CD4-positive, alpha-beta T cell (primary cell): ENCODE results near the gene RGS7BP. TPM values are rescaled to one million over a fixed set of nuclear protein-coding genes. Genes with fewer than 3 reads are reported as not detected.

Experiments used
- ATAC-seq: fragments of 200-7000 bp; cut with Tn5 transposase; one replicate; pipeline ENCODE4 v1.10.0; 2022; ENCODE audit warnings: mild to moderate bottlenecking; ENCODE audit not compliant: poor library complexity
- CTCF ChIA-PET: fragments of 350-600 bp; sonication (Branson Sonifier 250); formaldehyde crosslinking; loops from one replicate; lab custom pipeline; 2021; ENCODE audit warnings: antibody characterized with exemption, inconsistent platforms; lab: Charles Lee
- POLR2A ChIA-PET: fragments of 350-600 bp; sonication (Branson Sonifier 250); formaldehyde crosslinking; loops from one replicate; lab custom pipeline; 2021; ENCODE audit warnings: antibody characterized with exemption, inconsistent platforms; lab: Charles Lee
- DNase-seq, 14 experiments: peaks; one replicate each; pipeline ENCODE4 v3.0.0-alpha.2; 2013 to 2020; ENCODE audit warnings: mixed read lengths in 2 of 14
- H3K27ac ChIP-seq, 2 donors: one replicate each; pipeline versions ENCODE4 v1.5.1 to v1.7.0; 2013; ENCODE audit warnings: low read length in 2 of 2, low read depth in 1 of 2, mild to moderate bottlenecking in 1 of 2
- H3K27me3 ChIP-seq, 2 experiments: 1 replicate in 1 of 2; 2 replicates in 1 of 2; pipeline versions ENCODE4 v1.6.1 to v1.7.0; 2013; ENCODE audit warnings: low read length in 2 of 2, control low read depth in 1 of 2, mild to moderate bottlenecking in 1 of 2, moderate library complexity in 1 of 2; ENCODE audit not compliant: insufficient read depth in 2 of 2, control insufficient read depth in 1 of 2
- H3K36me3 ChIP-seq: one replicate; pipeline ENCODE4 v1.6.1; 2013; ENCODE audit warnings: low read length, control low read depth; ENCODE audit not compliant: insufficient read depth
- H3K4me1 ChIP-seq: one replicate; pipeline ENCODE4 v1.6.1; 2013; ENCODE audit warnings: low read length, control low read depth; ENCODE audit not compliant: insufficient read depth
- H3K4me3 ChIP-seq: one replicate; pipeline ENCODE4 v1.5.1; 2013; ENCODE audit warnings: mild to moderate bottlenecking, low read length, moderate library complexity
- H3K9me3 ChIP-seq, 2 experiments: 1 replicate in 1 of 2; 2 replicates in 1 of 2; pipeline versions ENCODE4 v1.6.1 to v1.7.0; 2013; ENCODE audit warnings: low read length in 2 of 2, mild to moderate bottlenecking in 2 of 2, control low read depth in 1 of 2, moderate library complexity in 1 of 2; ENCODE audit not compliant: control insufficient read depth in 1 of 2, insufficient read depth in 1 of 2
- H3K27ac Mint-ChIP-seq: one replicate; pipeline ENCODE4 v1.8.0; 2020; ENCODE audit warnings: mixed read lengths
- H3K27me3 Mint-ChIP-seq: one replicate; pipeline ENCODE4 v1.8.0; 2021; ENCODE audit warnings: mixed read lengths
- H3K36me3 Mint-ChIP-seq: one replicate; pipeline ENCODE4 v1.8.0; 2021; ENCODE audit warnings: low read depth, mixed read lengths
- H3K4me1 Mint-ChIP-seq: one replicate; pipeline ENCODE4 v1.8.0; 2021; ENCODE audit warnings: low read depth, mixed read lengths
- H3K4me3 Mint-ChIP-seq: one replicate; pipeline ENCODE4 v1.8.0; 2020; ENCODE audit warnings: mild to moderate bottlenecking, mixed read lengths
- H3K9me3 Mint-ChIP-seq: one replicate; pipeline ENCODE4 v1.8.0; 2020; ENCODE audit warnings: mixed read lengths
- CTCF ChIP-seq: fragments of 200-600 bp; IDR thresholded peaks from one replicate; pipeline ENCODE4 v1.8.0; 2022; ENCODE audit warnings: antibody characterized with exemption, mild to moderate bottlenecking
- intact Hi-C, 2 experiments: fragments of 100-400 bp; cut with DNase I in 1 of 2; cut with micrococcal nuclease in 1 of 2; formaldehyde crosslinking; loops; one replicate each; pipeline versions ENCODE4 v1.15.1 to v1.9.0; 2023 to 2025; cut with DNase I, micrococcal nuclease
- total RNA-seq, 174 experiments: library from RNA in 2 of 174; stranded (reverse) in 2 of 174; gene quantifications; one replicate each; pipeline ENCODE4 v1.2.3 and lab custom pipeline; 2021 to 2026

The RGS7BP gene
- total RNA-seq, 2 experiments from 2014 or later: not detected

- Histone ChIP-seq H3K4me3 (no peak overlapping the region), H3K27me3 (peaks cover 25 to 39% of the 10 kb centered on the region in 2 experiments), H3K36me3 (no peaks in the 10 kb centered on the region), H3K9me3 (peaks cover 0 to 16% of the 10 kb centered on the region in 2 experiments), H3K27ac (no peak overlapping the region), H3K4me1 (no peaks in the 10 kb centered on the region)
- no peaks in the 10 kb centered on the region for H3K36me3 Mint-ChIP-seq
- H3K27ac Mint-ChIP-seq: no peak overlapping the region
- DNase-seq: no peak
- intact Hi-C loops: no loop called here
- ChIA-PET POLR2A (interaction anchor here (1.1 kb wide), 1 partner anchor 124 kb away, joined by 3 read pairs; no protein-coding TSS in a partner anchor), CTCF (no interaction called here)
- H3K27me3 Mint-ChIP-seq: peaks cover 68% of the 10 kb centered on the region
- TF ChIP-seq CTCF: no peak
- H3K4me3 Mint-ChIP-seq: no peak overlapping the region
- H3K4me1 Mint-ChIP-seq: peaks cover 7% of the 10 kb centered on the region
- H3K9me3 Mint-ChIP-seq: no peaks in the 10 kb centered on the region
- no peak for ATAC-seq
These were observed 900 bp downstream of the RGS7BP start for GRCh38 chr5:64506567-64507263.

DNA sequence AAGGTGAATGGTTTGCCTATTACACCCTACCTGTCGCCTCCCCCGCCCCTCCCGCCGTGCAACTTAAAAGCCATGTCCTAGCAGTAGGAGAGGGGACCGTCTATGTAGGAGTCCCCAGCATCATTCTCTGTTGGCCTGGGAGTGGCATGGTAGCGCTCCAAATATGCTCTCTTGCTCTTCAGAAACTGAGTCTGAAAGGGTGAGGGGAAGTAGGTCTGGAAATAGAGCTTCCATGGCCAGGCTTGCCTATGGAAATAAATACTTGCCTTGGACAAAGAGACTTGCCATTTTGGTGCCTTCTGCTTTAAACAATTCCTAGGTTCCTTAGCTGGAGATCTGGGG, 1.4 kb downstream of the RGS7BP start:
- no peaks in the 10 kb centered on the region for H3K9me3 Mint-ChIP-seq
- Histone ChIP-seq H3K9me3 (peaks cover 0 to 16% of the 10 kb centered on the region in 2 experiments), H3K36me3 (no peaks in the 10 kb centered on the region), H3K4me3 (no peak overlapping the region), H3K27me3 (peaks cover 25 to 35% of the 10 kb centered on the region in 2 experiments), H3K27ac (no peak overlapping the region), H3K4me1 (no peaks in the 10 kb centered on the region)
- peaks cover 68% of the 10 kb centered on the region for H3K27me3 Mint-ChIP-seq
- no peak overlapping the region for H3K4me3 Mint-ChIP-seq
- ATAC-seq: no peak
- no peak for TF ChIP-seq CTCF
- no peak overlapping the region for H3K27ac Mint-ChIP-seq
- DNase-seq: no peak
- ChIA-PET POLR2A (interaction anchor here (1.1 kb wide), 1 partner anchor 123 kb away, joined by 3 read pairs; no protein-coding TSS in a partner anchor), CTCF (no interaction called here)
- no peaks in the 10 kb centered on the region for H3K36me3 Mint-ChIP-seq
- intact Hi-C loops: no loop called here
- peaks cover 7% of the 10 kb centered on the region for H3K4me1 Mint-ChIP-seq

DNA sequence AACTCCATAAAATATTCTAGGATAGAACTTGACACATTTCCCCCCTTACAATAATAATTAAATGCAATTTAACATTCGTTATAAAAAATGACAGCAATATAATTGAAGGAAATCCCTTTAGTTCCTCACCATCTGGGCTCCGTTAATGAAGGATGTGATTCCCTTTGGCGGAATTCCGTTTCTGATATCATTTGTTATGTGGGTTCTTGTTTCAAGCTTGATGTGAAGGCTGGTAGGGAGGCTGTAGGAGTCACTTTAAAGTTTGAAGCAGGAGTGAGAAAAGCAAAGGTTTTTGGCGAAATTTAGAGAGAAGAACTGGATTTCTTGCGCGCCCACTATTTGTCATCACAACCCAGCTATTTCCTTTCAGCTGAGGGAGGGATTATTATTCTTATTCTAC, 4.0 kb downstream of the RGS7BP start:
- intact Hi-C loops: no loop called here
- peaks cover 0 to 16% of the 10 kb centered on the region in 2 experiments for H3K9me3 ChIP-seq
- no peaks in the 10 kb centered on the region for H3K36me3 ChIP-seq
- no peak for TF ChIP-seq CTCF
- H3K4me3 Mint-ChIP-seq: no peak overlapping the region
- no peaks in the 10 kb centered on the region for H3K4me1 ChIP-seq
- H3K27me3 Mint-ChIP-seq: peaks cover 45% of the 10 kb centered on the region
- H3K27me3 ChIP-seq: peaks cover 18 to 26% of the 10 kb centered on the region in 2 experiments
- no peak overlapping the region for H3K27ac ChIP-seq
- H3K4me3 ChIP-seq: no peak overlapping the region
- peaks cover 7% of the 10 kb centered on the region for H3K4me1 Mint-ChIP-seq
- no peak for ATAC-seq
- DNase-seq: no peak
- CTCF ChIA-PET: no interaction called here
- H3K9me3 Mint-ChIP-seq: no peaks in the 10 kb centered on the region
- POLR2A ChIA-PET: interaction anchor here (0.6 kb wide), 1 partner anchor 9 kb away, joined by 3 read pairs; no protein-coding TSS in a partner anchor
- no peak overlapping the region for H3K27ac Mint-ChIP-seq
- no peaks in the 10 kb centered on the region for H3K36me3 Mint-ChIP-seq
